Measurements from ENCODE around the gene GJD3. TPM values are rescaled to one million over a fixed set of nuclear protein-coding genes. Genes with fewer than 3 reads are reported as not detected.

Gene GJD3
- total and polyA plus RNA-seq, 2 donors (not counting 3 experiments of a cell fraction or from before 2014, with no cell fraction given), result 0.10 to 0.40 TPM

DNA sequence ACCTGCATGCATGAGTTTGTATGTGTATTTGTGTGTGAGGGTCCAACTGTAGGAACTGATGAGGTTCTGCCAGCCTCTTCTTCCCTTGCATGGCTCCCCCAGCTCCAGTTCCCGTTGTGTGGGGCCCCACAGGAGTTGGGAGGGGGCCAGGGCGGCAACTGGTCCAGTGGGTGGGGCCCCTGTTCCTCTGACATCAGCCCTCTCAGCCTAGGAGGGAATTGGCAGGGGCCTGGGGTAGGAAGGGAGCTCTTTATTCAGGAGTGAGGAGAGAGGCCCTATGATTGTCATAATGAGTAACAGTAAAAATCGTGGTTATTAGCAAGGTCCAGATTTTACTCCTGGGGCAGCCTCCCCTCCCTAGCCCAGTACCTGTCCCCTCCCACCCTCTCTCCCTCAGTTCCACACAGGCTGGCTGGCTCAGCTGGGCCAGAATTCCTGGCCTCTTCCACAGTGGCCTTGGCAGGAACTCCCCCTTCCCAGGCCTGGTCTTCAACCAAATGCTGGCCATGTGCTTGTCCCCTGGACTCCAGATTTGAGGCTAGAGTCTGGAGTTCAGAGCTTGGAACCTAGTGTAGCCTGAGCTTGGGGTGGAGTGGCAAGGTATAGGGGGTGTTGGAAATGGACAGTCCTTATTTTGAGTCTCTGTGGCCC, 36.7 kb downstream of the GJD3 start:
- Histone ChIP-seq H3K9ac (replicated peaks; ENCODE audit: extremely low read depth, insufficient read depth, low read length) (no peak overlapping the region), H3K4me2 (ENCODE audit: insufficient read depth, low read length) (no peak overlapping the region), H3K79me2 (ENCODE audit: control insufficient read depth, insufficient read depth, low read length) (peaks cover 67% of the 10 kb centered on the region), H3K4me3 (replicated peaks in 1 of 3; ENCODE audit: insufficient read depth in 1 of 3, low read depth in 1 of 3, low read length in 3 of 3) (no peak overlapping the region), H3K9me3 (replicated peaks; ENCODE audit: control insufficient read depth, insufficient read depth, low read length) (no peaks in the 10 kb centered on the region), H3K27me3 (ENCODE audit: control insufficient read depth in 2 of 2, insufficient read depth in 2 of 2, low read length in 2 of 2) (no peaks in the 10 kb centered on the region), H3K36me3 (ENCODE audit: control insufficient read depth in 2 of 2, extremely low read depth in 1 of 2, insufficient read depth in 2 of 2, low read length in 2 of 2) (peaks cover 0 to 3% of the 10 kb centered on the region in 2 experiments), H3K9me1 (replicated peaks; ENCODE audit: control insufficient read depth, extremely low read depth, insufficient read depth, low read length) (no peaks in the 10 kb centered on the region), H3K27ac (ENCODE audit: insufficient read depth, low read depth, low read length) (no peak overlapping the region), H3K4me1 (ENCODE audit: control insufficient read depth, extremely low read depth, insufficient read depth, low read length) (peaks cover 65% of the 10 kb centered on the region), H4K20me1 (replicated peaks; ENCODE audit: control insufficient read depth, extremely low read depth, insufficient read depth, low read length) (no peaks in the 10 kb centered on the region), H2AFZ (ENCODE audit: low read depth, low read length) (no peak overlapping the region)
- POLR2A ChIA-PET, result no interaction called here
- CTCF ChIA-PET, result interaction anchor here (0.7 to 1.1 kb wide), 2 partner anchors 9 to 27 kb away, joined by 3 to 6 read pairs; no protein-coding TSS in a partner anchor
- intact Hi-C loops (cut with micrococcal nuclease), result no loop called here
- no TSS peak for BruUV-seq (replicated peaks)
- dilution Hi-C loops (cut with MboI; ENCODE audit: extremely low pct_ligation_motif_present, low sequenced_read_pairs), result no loop called here
- TF ChIP-seq POLR2A (IDR thresholded peaks at IDR 0.05; ENCODE audit: low read depth, low read length), result no peak
- TF ChIP-seq GATA2 (IDR thresholded peaks at IDR 0.05; ENCODE audit: insufficient read depth, insufficient read length, low read depth, low read length), result no peak
- TF ChIP-seq, protein P1, sequence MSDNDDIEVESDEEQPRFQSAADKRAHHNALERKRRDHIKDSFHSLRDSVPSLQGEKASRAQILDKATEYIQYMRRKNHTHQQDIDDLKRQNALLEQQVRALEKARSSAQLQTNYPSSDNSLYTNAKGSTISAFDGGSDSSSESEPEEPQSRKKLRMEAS (IDR thresholded peaks at IDR 0.05; ENCODE audit: insufficient read depth, insufficient read length), result no peak
- FAIRE-seq, result no peak
- no peak for DNase-seq (ENCODE audit: low read depth, low spot score)

- POLR2A ChIA-PET, result no interaction called here
- Histone ChIP-seq H3K4me2 (ENCODE audit: insufficient read depth, low read length) (no peak overlapping the region), H3K4me3 (replicated peaks in 1 of 3; ENCODE audit: insufficient read depth in 1 of 3, low read depth in 1 of 3, low read length in 3 of 3) (no peak overlapping the region), H3K9me3 (replicated peaks; ENCODE audit: control insufficient read depth, insufficient read depth, low read length) (no peaks in the 10 kb centered on the region), H3K9me1 (replicated peaks; ENCODE audit: control insufficient read depth, extremely low read depth, insufficient read depth, low read length) (no peaks in the 10 kb centered on the region), H4K20me1 (replicated peaks; ENCODE audit: control insufficient read depth, extremely low read depth, insufficient read depth, low read length) (no peaks in the 10 kb centered on the region), H3K4me1 (ENCODE audit: control insufficient read depth, extremely low read depth, insufficient read depth, low read length) (peaks cover 65% of the 10 kb centered on the region), H3K9ac (replicated peaks; ENCODE audit: extremely low read depth, insufficient read depth, low read length) (no peak overlapping the region), H3K36me3 (ENCODE audit: control insufficient read depth in 2 of 2, extremely low read depth in 1 of 2, insufficient read depth in 2 of 2, low read length in 2 of 2) (peaks cover 0 to 3% of the 10 kb centered on the region in 2 experiments), H3K27me3 (ENCODE audit: control insufficient read depth in 2 of 2, insufficient read depth in 2 of 2, low read length in 2 of 2) (no peaks in the 10 kb centered on the region), H3K79me2 (ENCODE audit: control insufficient read depth, insufficient read depth, low read length) (peaks cover 65% of the 10 kb centered on the region), H2AFZ (ENCODE audit: low read depth, low read length) (no peak overlapping the region), H3K27ac (ENCODE audit: insufficient read depth, low read depth, low read length) (no peak overlapping the region)
- no TSS peak for BruUV-seq (replicated peaks)
- CTCF ChIA-PET, result interaction anchor here (1.1 to 3.5 kb wide), 2 partner anchors 8 to 24 kb away, joined by 6 to 13 read pairs; no protein-coding TSS in a partner anchor
- intact Hi-C loops (cut with micrococcal nuclease), result no loop called here
- no peak for FAIRE-seq
- DNase-seq (ENCODE audit: low read depth, low spot score), result no peak
- dilution Hi-C loops (cut with MboI; ENCODE audit: extremely low pct_ligation_motif_present, low sequenced_read_pairs), result no loop called here
- TF ChIP-seq, protein P1 (IDR thresholded peaks at IDR 0.05; ENCODE audit: insufficient read depth, insufficient read length), result no peak
- no peak for TF ChIP-seq POLR2A (IDR thresholded peaks at IDR 0.05; ENCODE audit: low read depth, low read length)
- no peak for TF ChIP-seq GATA2 (IDR thresholded peaks at IDR 0.05; ENCODE audit: insufficient read depth, insufficient read length, low read depth, low read length)
- no peak for TF ChIP-seq FOS (IDR thresholded peaks at IDR 0.05; ENCODE audit: borderline replicate concordance, insufficient read depth, low read length)
- TF ChIP-seq MYC (IDR thresholded peaks at IDR 0.05; ENCODE audit: low read depth, low read length), result no peak
- TF ChIP-seq CTCF (IDR thresholded peaks at IDR 0.05; ENCODE audit: extremely low read depth in 1 of 2, insufficient read depth in 1 of 2, low read depth in 1 of 2, low read length in 2 of 2), result no peak
- no peak for TF ChIP-seq POLR2AphosphoS5 (IDR thresholded peaks at IDR 0.05; ENCODE audit: insufficient read depth, low read depth, low read length)
- no peak for TF ChIP-seq EZH2 (IDR thresholded peaks at IDR 0.05; ENCODE audit: borderline replicate concordance, low read depth, low read length, severe bottlenecking)
- TF ChIP-seq JUN (IDR thresholded peaks at IDR 0.05; ENCODE audit: borderline replicate concordance, insufficient read depth, insufficient read length, low read depth), result no peak
Observed at GRCh38 chr17:40327244-40327729, 37.2 kb downstream of the GJD3 start.

All from endothelial cell of umbilical vein (primary cell).